GM12873 (cell line): ENCODE measurements around the gene RAPGEF4.

Source experiments
- TF ChIP-seq, protein P1 (sequence below): IDR thresholded peaks from 2 replicates; pipeline ENCODE4 v1.5.1; 2012; ENCODE audit warnings: low read depth, mild to moderate bottlenecking, moderate library complexity, low read length, control low read depth; ENCODE audit not compliant: insufficient read depth; ENCODE audit errors: missing control alignments

RAPGEF4 gene

DNA sequence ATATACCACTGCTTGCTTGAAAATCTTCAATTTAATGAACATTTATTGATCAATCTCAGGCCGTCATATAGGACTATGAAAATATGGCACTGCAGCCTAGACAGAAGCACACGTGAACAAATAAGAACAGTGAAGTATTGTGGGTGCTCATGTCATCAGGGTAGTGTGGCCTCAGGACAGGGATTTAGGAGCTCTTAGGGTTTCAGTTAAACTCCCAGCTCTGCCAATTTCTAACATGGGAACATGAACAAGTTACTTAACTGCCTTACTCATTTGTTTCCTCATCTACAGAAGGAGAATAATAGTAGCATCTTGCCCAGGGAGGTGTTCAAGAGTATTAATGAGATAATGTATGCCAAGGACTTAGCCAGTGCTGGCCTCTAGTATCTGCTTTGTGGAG, 194.0 kb downstream of the RAPGEF4 start:
- TF ChIP-seq, protein P1, sequence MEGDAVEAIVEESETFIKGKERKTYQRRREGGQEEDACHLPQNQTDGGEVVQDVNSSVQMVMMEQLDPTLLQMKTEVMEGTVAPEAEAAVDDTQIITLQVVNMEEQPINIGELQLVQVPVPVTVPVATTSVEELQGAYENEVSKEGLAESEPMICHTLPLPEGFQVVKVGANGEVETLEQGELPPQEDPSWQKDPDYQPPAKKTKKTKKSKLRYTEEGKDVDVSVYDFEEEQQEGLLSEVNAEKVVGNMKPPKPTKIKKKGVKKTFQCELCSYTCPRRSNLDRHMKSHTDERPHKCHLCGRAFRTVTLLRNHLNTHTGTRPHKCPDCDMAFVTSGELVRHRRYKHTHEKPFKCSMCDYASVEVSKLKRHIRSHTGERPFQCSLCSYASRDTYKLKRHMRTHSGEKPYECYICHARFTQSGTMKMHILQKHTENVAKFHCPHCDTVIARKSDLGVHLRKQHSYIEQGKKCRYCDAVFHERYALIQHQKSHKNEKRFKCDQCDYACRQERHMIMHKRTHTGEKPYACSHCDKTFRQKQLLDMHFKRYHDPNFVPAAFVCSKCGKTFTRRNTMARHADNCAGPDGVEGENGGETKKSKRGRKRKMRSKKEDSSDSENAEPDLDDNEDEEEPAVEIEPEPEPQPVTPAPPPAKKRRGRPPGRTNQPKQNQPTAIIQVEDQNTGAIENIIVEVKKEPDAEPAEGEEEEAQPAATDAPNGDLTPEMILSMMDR = no peak

DNA sequence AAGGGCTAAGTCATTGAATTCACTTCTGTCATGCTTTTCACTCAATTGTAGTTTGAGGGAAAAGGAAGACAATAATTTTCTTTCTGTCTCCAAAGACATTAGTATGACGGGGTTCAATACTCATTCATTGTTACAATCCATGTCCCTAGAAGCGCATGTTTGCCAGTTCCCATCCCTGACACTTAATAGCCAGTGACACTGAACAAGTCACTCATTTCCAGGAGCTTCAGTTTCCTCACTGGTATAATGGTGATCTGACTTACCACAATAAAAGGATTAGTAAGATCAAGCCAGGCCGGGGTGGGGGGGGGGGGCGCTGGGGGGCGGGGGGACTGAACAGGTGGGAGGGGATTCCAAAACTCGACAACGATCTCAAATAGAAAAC, 195.2 kb downstream of the RAPGEF4 start:
- TF ChIP-seq, protein P1 = no peak

DNA sequence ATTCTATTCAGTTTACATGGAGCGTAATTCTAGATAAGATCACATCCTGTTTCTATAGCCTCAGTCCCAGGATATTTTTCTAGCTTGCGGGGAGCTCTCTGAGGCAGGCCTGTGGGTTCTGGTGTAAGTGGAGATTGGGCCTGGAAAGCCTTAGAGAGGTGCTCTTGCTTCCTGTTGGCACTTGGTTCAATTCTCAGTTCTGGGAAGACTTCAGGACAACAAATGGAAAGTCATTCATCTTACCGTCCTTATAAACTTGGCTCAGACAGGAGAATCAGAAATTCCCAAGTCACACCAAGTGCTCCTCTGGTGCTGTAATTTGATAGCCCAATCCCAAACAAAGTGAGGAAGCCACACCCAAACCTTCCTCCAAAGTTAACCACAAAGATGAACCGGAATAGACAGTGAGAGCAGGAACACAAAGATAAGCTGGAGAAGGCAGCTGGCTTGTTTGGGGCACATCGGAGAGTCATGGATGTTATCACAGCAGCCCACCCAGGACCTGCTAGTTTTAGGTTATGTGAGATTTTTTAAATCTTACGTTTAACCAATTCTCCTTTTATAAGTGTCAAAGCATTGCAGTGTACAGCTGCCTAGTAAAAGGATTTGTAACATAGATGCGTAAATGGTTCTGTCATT, 195.7 kb downstream of the RAPGEF4 start:
- TF ChIP-seq, protein P1 = no peak

DNA sequence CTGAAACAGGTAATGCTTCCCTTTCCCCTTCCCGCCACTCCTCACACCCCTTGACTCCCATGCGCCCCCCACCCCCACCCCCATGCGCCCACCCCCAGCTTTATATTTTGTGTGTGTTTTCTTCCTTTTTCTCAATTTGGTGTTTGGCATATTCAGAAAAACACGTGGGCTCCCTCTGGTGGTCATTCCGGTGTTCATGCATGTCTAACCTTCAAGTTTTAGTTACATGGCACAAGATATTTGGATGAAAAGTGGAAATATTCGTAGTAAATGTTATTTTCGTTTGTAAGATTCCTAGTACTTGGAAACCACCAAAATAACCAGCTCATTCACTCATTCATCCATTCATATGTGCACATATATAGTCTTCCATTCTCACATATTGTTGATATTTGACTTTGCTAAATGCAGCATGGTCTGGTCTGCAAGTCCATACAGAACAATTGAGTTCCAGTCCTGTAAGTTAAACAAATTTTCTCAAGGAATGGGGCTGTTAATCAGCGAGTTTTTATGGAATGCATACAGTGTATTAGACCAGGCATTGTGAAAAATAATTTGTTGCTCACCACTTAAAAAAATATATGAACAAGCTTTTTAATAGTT, 196.4 kb downstream of the RAPGEF4 start:
- TF ChIP-seq, protein P1 = peak; percentile 69

DNA sequence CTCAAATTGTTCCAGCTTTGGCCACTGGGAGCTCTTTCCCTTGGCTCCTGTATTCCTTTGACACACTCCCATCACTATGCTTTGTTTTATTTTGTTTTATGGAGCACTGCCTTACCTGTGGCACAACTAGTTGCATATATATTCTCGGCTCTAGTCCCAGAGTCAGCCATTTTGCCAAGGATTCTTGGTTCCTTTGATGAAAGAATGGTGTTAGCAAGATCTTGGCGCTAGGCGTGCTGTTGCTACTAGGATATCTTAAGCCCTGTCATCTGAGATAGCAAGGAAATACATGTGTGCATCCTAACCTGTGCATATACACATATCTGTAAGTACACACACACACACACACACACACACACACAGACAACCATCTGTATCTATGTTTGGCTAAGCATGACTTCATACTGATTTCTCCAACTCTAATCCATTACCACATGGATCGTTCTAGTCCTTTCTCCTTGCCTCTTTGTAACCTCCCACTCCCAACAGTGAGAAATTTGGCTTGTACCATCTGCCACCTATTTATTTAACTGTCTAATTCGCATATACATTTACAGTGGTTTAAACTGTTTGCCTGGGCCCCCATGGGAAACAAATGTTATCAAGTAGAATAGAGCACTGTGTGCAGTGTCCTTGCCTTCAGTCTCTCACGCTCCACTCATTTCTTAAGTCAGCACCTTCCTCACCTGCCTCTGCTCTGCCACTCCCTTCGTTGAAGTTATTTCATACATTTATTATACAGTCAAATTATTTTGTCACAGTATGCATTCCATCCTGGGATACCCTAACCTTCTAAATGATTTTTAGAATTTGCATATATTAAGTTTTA, 202.5 kb downstream of the RAPGEF4 start:
- TF ChIP-seq, protein P1 = no peak

DNA sequence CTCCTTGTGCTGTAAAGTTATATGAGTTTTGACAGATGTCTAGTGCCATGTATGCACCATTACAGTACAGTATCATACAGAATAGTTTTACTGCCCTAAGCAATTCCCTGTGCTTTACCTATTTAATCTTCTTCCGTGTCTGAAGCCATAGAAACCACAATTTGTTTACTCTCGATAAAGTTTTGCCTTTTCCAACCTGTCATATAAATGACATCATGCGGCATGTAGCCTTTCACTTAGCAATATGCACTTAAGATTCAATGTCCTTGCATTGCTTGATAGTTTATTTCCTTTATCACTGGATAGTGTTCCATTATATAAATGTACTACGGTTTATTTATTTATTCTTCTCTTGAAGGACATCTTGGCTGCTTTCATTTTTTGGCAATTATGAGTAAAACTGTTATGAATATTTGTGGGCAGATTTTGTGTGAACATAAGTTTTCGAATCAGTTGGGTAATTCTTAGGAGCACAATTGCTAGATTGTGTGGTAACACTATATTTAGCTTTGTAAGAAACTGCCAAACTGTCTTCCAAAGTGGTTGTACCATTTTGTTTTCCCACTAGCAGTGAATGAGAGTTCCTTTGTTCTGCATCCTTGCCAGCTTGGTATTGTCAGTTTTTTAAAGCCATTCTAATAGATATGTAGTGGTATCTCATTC, 203.2 kb downstream of the RAPGEF4 start:
- TF ChIP-seq, protein P1 = no peak

DNA sequence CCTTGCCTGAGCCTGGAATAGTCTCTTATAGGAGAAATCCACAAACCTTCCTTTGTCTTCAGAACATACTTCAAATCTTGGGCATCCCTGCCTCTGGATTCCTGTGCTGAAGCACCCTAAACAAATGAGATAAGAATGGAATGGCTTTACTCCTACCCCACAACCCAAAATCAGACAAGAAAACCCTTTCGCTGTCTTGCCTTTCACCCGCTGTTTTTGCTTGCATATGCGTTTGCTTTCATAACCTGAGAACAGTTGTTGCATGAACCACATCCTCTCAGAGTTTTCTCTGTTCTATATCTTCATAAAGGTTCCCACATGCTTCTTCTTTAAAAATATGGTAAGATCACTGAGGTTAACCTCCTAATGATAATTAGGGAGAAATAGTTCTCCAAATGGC, 207.9 kb downstream of the RAPGEF4 start:
- TF ChIP-seq, protein P1 = no peak
